Measurements from ENCODE around the gene TBC1D13. TPM values are rescaled to one million over a fixed set of nuclear protein-coding genes. Genes with fewer than 3 reads are reported as not detected.

Gene TBC1D13
- total and polyA plus RNA-seq, 2 of the 4 experiments (the other 2 are of a cell fraction): 9.1 to 26.4 TPM

DNA sequence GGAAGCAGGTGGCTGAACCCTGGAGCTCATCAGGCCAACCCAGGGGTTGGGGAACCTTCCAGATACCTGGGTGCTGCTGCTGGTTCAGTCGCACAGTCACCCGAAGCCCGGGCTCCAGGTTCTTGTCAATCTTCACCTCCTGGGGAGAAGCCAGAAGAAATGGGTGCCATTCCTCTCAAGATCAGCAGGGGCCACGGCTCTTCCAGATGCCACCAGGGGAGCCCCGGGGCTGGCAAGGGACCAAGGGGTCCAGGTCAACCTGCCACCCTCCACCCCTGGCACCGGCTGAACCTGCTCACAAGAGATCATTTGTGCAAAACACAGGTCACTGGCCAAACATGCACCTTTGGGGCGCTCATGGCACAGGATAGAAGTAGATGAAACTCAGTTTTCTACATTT is 37.9 kb downstream of the TBC1D13 start:
- ATAC-seq (ENCODE audit: low read depth): no peak
- POLR2A ChIA-PET (ENCODE audit: unreplicated experiment): interaction anchor here (0.5 kb wide), 1 partner anchor 8 kb away, joined by 3 read pairs; no protein-coding TSS in a partner anchor
- CTCF ChIA-PET: no interaction called here
- H2AK9ac ChIP-seq (replicated peaks; ENCODE audit: low read depth, low read length, poor library complexity): no peak overlapping the region
- no peaks in the 10 kb centered on the region for H3K27me3 ChIP-seq (ENCODE audit: control insufficient read depth, insufficient read depth, low read length)
- H3K14ac ChIP-seq (replicated peaks; ENCODE audit: low read depth, low read length): no peak overlapping the region
- no peak overlapping the region for H2BK15ac ChIP-seq (ENCODE audit: low read depth, low read length)
- intact Hi-C loops (cut with micrococcal nuclease) (no loop called here), in situ Hi-C loops (cut with MboI; ENCODE audit: low sequenced_read_pairs) (no loop called here), dilution Hi-C loops (cut with HindIII; ENCODE audit: low sequenced_read_pairs, unreplicated experiment) (no loop called here)
- H2AFZ ChIP-seq (replicated peaks; ENCODE audit: low read length, poor library complexity): no peak overlapping the region
- H3K18ac ChIP-seq (ENCODE audit: low read depth, low read length): no peak overlapping the region
- no peaks in the 10 kb centered on the region for H3K9me3 ChIP-seq (ENCODE audit: control insufficient read depth, insufficient read depth, low read length)
- H3K23ac ChIP-seq (ENCODE audit: low read depth, low read length): no peak overlapping the region
- WGBS, 2 experiments (ENCODE audit: extremely low coverage in 2 of 2, insufficient read length in 1 of 2): 86% methylated on average over 5 of the region's 7 CpGs; no CpG with 5 or more reads in 1 of the 2 experiments
- H3K56ac ChIP-seq (ENCODE audit: extremely low read depth, insufficient read depth, low read length): no peak overlapping the region
- H3K4me2 ChIP-seq (ENCODE audit: low read depth, low read length): no peak overlapping the region
- no peak overlapping the region for H2AK5ac ChIP-seq (ENCODE audit: low read depth, low read length)
- no peak overlapping the region for H4K8ac ChIP-seq (ENCODE audit: low read depth in 2 of 2, low read length in 2 of 2)
- DNase-seq: no peak
- no peak overlapping the region for H2BK20ac ChIP-seq (ENCODE audit: low read depth, low read length)
- peaks cover 23 to 27% of the 10 kb centered on the region in 2 experiments for H3K79me1 ChIP-seq (ENCODE audit: low read depth in 1 of 2, low read length in 2 of 2)
- H4K20me1 ChIP-seq (ENCODE audit: insufficient read depth, low read length): peaks cover 8% of the 10 kb centered on the region
- H3K4me3 ChIP-seq (ENCODE audit: insufficient read depth, low read depth, low read length): no peak overlapping the region
- no peak overlapping the region for H3K9ac ChIP-seq (ENCODE audit: low read depth, low read length)
- no TSS peak for BruUV-seq (replicated peaks)
- peaks cover 5% of the 10 kb centered on the region; the same call in 1 of the 2 replicates for H3K4me1 ChIP-seq (ENCODE audit: control insufficient read depth, insufficient read depth, low read length)
- H3K36me3 ChIP-seq (ENCODE audit: control insufficient read depth, insufficient read depth, low read length): peaks cover 47% of the 10 kb centered on the region
- no peak overlapping the region for H2BK5ac ChIP-seq (ENCODE audit: low read depth, low read length, poor library complexity, severe bottlenecking)
- H3K9me1 ChIP-seq (ENCODE audit: insufficient read depth, low read length): peaks cover 2% of the 10 kb centered on the region; the same call in 1 of the 2 replicates
- no peak overlapping the region for H3K27ac ChIP-seq (ENCODE audit: insufficient read depth, low read length)
- H4K91ac ChIP-seq (ENCODE audit: insufficient read depth, low read depth, low read length): no peak overlapping the region
- TF ChIP-seq RFX5 (IDR thresholded peaks at IDR 0.05; ENCODE audit: low read depth, low read length): no peak
- no peak for TF ChIP-seq POLR2A (IDR thresholded peaks at IDR 0.05; ENCODE audit: low read depth, low read length)
- TF ChIP-seq, protein P1, sequence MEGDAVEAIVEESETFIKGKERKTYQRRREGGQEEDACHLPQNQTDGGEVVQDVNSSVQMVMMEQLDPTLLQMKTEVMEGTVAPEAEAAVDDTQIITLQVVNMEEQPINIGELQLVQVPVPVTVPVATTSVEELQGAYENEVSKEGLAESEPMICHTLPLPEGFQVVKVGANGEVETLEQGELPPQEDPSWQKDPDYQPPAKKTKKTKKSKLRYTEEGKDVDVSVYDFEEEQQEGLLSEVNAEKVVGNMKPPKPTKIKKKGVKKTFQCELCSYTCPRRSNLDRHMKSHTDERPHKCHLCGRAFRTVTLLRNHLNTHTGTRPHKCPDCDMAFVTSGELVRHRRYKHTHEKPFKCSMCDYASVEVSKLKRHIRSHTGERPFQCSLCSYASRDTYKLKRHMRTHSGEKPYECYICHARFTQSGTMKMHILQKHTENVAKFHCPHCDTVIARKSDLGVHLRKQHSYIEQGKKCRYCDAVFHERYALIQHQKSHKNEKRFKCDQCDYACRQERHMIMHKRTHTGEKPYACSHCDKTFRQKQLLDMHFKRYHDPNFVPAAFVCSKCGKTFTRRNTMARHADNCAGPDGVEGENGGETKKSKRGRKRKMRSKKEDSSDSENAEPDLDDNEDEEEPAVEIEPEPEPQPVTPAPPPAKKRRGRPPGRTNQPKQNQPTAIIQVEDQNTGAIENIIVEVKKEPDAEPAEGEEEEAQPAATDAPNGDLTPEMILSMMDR (conservative IDR thresholded peaks at IDR 0.05; ENCODE audit: low read depth, low read length): no peak
- no peak for TF ChIP-seq RCOR1 (IDR thresholded peaks at IDR 0.05; ENCODE audit: insufficient replicate concordance, low read length)
- TF ChIP-seq MXI1 (IDR thresholded peaks at IDR 0.05; ENCODE audit: borderline replicate concordance, low read depth, low read length): no peak
- no peak for TF ChIP-seq BHLHE40 (IDR thresholded peaks at IDR 0.05; ENCODE audit: low read depth, low read length)
- TF ChIP-seq CHD1 (IDR thresholded peaks at IDR 0.05; ENCODE audit: low read depth, low read length): no peak
- no peak for TF ChIP-seq MAFK (IDR thresholded peaks at IDR 0.05; ENCODE audit: low read depth, low read length)
- TF ChIP-seq RAD21 (IDR thresholded peaks at IDR 0.05; ENCODE audit: low read length): no peak
- no peak for TF ChIP-seq FOS (IDR thresholded peaks at IDR 0.05; ENCODE audit: low read depth, low read length)
- TF ChIP-seq, protein P2, sequence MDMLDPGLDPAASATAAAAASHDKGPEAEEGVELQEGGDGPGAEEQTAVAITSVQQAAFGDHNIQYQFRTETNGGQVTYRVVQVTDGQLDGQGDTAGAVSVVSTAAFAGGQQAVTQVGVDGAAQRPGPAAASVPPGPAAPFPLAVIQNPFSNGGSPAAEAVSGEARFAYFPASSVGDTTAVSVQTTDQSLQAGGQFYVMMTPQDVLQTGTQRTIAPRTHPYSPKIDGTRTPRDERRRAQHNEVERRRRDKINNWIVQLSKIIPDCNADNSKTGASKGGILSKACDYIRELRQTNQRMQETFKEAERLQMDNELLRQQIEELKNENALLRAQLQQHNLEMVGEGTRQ (IDR thresholded peaks at IDR 0.05; ENCODE audit: low read depth, low read length): no peak
- TF ChIP-seq NFE2L2 (IDR thresholded peaks at IDR 0.05; ENCODE audit: low read depth, low read length): no peak
- no peak for TF ChIP-seq CEBPB (IDR thresholded peaks at IDR 0.05; ENCODE audit: low read depth, low read length)
- TF ChIP-seq, protein P3, sequence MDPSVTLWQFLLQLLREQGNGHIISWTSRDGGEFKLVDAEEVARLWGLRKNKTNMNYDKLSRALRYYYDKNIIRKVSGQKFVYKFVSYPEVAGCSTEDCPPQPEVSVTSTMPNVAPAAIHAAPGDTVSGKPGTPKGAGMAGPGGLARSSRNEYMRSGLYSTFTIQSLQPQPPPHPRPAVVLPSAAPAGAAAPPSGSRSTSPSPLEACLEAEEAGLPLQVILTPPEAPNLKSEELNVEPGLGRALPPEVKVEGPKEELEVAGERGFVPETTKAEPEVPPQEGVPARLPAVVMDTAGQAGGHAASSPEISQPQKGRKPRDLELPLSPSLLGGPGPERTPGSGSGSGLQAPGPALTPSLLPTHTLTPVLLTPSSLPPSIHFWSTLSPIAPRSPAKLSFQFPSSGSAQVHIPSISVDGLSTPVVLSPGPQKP (IDR thresholded peaks at IDR 0.05; ENCODE audit: borderline replicate concordance, low read depth, low read length): no peak
- no peak for TF ChIP-seq SMC3 (IDR thresholded peaks at IDR 0.05; ENCODE audit: low read depth, low read length)
- no peak for TF ChIP-seq MAZ (IDR thresholded peaks at IDR 0.05; ENCODE audit: borderline replicate concordance, low read depth, low read length)
- H4K5ac ChIP-seq (ENCODE audit: low read depth, low read length): no peak overlapping the region
- no peak overlapping the region for H2BK120ac ChIP-seq (ENCODE audit: low read depth, low read length)
- no peak overlapping the region for H3K4ac ChIP-seq (ENCODE audit: low read depth, low read length)

Data from IMR-90 (cell line).